ENCODE data around the gene OLFML2B.

DNA sequence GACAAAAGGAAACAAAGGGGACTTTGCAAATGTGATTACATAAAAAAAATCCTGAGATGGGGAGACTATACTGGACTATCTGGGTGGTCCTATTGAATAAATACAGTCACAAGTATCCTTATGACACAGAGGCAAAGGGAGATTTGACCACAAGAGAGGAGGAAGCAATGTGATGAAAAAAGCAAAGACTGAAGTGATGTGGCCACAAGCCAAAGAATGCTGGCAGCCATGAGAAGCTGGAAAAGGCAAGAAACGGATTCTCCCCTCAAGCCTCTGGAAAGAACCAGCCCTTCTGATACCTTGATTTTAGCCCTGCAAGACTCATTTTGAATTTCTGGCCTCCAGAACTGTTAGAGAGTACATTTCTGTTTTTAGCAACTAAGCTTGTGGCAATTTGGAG is 36.4 kb downstream of the OLFML2B start:
- TF ChIP-seq BHLHE40 (IDR thresholded peaks at IDR 0.05; ENCODE audit: borderline replicate concordance) (no peak), SP1 (IDR thresholded peaks at IDR 0.05) (no peak)

All from HEK293T (cell line).